ENCODE results near the gene CIP2A.

Gene CIP2A

DNA sequence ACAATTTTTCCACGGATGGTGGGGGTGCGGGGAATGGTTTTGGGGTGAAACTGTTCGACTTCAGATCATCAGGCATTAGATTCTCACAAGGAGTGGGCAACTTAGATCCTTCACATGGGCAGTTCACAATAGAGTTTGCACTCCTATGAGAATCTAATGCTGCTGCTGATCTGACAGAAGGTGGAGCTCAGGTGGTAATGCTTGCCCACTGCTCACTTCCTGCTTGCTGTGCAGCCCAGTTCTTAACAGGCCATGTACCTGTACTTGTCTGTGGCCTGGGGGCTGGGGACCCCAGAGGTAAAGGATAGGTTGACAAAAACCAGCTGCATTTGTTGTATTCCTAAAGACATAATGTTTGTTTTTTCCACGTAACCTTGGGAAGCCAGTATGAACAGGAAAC is 16.3 kb upstream of the CIP2A start:
- no peak for DNase-seq (ENCODE audit: low read depth)
- H3K4me3 ChIP-seq (ENCODE audit: low read depth, low read length) = no peak overlapping the region
- no peak for TF ChIP-seq CTCF (IDR thresholded peaks at IDR 0.05; ENCODE audit: low read depth, low read length, missing control alignments)

GRCh38 chr3:108605028-108605427 is 15.8 kb upstream of the CIP2A start:
- DNase-seq (ENCODE audit: low read depth) = no peak
- H3K4me3 ChIP-seq (ENCODE audit: low read depth, low read length) = no peak overlapping the region
- no peak for TF ChIP-seq CTCF (IDR thresholded peaks at IDR 0.05; ENCODE audit: low read depth, low read length, missing control alignments)

- no peak for DNase-seq (ENCODE audit: low read depth)
- no peak overlapping the region for H3K4me3 ChIP-seq (ENCODE audit: low read depth, low read length)
- TF ChIP-seq CTCF (IDR thresholded peaks at IDR 0.05; ENCODE audit: low read depth, low read length, missing control alignments) = no peak
These were observed 14.5 kb upstream of the CIP2A start for GRCh38 chr3:108603691-108604090.

DNA sequence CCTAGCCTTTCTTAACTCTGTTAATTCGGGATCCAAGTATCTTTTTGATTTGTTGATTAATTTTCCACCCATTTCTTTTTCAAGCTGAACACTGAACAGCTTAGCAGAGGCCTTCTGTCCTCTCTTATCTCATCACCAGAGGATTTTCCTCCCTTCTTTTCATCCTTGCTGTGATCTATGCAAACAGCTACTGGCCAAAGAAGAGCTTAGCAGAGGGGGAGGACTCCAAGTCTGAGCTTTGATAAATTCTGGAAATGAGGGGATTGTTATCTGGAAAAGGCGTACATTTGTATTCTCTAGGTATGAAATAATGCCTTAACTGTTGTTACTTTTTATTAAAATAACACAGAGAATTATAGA is 13.7 kb upstream of the CIP2A start:
- H3K4me3 ChIP-seq (ENCODE audit: low read depth, low read length) = no peak overlapping the region
- TF ChIP-seq CTCF (IDR thresholded peaks at IDR 0.05; ENCODE audit: low read depth, low read length, missing control alignments) = no peak
- DNase-seq (ENCODE audit: low read depth) = no peak

GRCh38 chr3:108602249-108602934 is 13.2 kb upstream of the CIP2A start:
- H3K4me3 ChIP-seq (ENCODE audit: low read depth, low read length) = no peak overlapping the region
- TF ChIP-seq CTCF (IDR thresholded peaks at IDR 0.05; ENCODE audit: low read depth, low read length, missing control alignments) = no peak

GRCh38 chr3:108599677-108600409 is 10.6 kb upstream of the CIP2A start:
- no peak for TF ChIP-seq CTCF (IDR thresholded peaks at IDR 0.05; ENCODE audit: low read depth, low read length, missing control alignments)
- H3K4me3 ChIP-seq (ENCODE audit: low read depth, low read length) = no peak overlapping the region
- DNase-seq (ENCODE audit: low read depth) = no peak

More at GRCh38 chr3:108602249-108602934, 13.2 kb upstream of the CIP2A start:
- no peak for DNase-seq (ENCODE audit: low read depth)

- TF ChIP-seq CTCF (IDR thresholded peaks at IDR 0.05; ENCODE audit: low read depth, low read length, missing control alignments) = no peak
- no peak for DNase-seq (ENCODE audit: low read depth)
- H3K4me3 ChIP-seq (ENCODE audit: low read depth, low read length) = no peak overlapping the region
These were observed 9.1 kb upstream of the CIP2A start for GRCh38 chr3:108598375-108598774.
